RWPE1 (cell line): ENCODE data around the gene SMIM28.

Experiments
- CTCF ChIA-PET: fragments of 350-600 bp; sonication (Branson Sonifier 250); formaldehyde crosslinking; extraction: SDS; loops from one replicate; lab custom pipeline; 2021; lab: Yijun Ruan, JAX
- POLR2A ChIA-PET: fragments of 400-600 bp; formaldehyde crosslinking; extraction: SDS; loops from one replicate; lab custom pipeline; 2020; ENCODE audit warnings: antibody characterized with exemption; ENCODE audit not compliant: low non-redundant PET; lab: Yijun Ruan, JAX
- DNase-seq: peaks from one replicate; pipeline ENCODE4 v3.0.0; 2012; ENCODE audit warnings: low spot score
- H3K27ac ChIP-seq: fragments of 450-650 bp; 2 replicates; pipeline ENCODE4 v1.5.1; 2017
- CTCF ChIP-seq: fragments of 450-650 bp; conservative IDR thresholded peaks from 2 replicates; pipeline ENCODE4 v1.5.1; 2017; ENCODE audit warnings: low read depth, mild to moderate bottlenecking

The SMIM28 gene

DNA sequence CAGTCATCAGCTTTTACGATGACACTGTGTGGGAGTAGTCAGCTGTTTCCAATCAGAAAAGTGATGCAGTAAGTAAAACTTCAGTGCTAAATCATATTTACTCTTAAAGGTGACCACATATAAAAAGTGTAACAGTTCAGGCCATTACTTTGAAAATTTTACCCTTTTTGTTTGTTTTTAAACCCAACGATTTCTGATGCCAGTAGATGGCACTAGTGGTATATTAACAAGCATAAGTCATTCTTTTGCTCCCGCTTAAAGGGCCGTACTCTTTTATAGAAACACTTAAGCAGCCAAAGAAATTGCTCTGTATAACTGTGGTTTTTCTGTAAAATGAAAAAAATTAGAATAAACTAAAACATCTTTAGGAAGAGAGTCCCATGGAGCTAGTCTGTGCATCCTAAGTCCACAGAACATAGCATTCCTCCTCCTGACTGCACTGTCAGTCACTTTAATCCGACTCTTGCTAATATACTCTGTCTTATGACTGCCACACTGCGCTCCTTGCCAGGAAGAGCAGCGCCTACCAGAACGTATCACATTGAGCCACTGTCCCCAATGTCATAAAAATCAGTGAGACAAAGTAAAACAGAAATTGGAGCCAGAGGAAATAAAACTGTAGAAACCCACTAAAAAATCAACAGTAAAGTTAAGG is 51.4 kb downstream of the SMIM28 start:
- TF ChIP-seq CTCF = peak; percentile 74
- POLR2A ChIA-PET = no interaction called here
- DNase-seq = peak; percentile 38
- CTCF ChIA-PET = interaction anchor here (0.6 to 1.0 kb wide), 10 partner anchors 26 to 760 kb away, joined by 3 to 6 read pairs (median 3); no protein-coding TSS in a partner anchor
- H3K27ac ChIP-seq = no peak overlapping the region

DNA sequence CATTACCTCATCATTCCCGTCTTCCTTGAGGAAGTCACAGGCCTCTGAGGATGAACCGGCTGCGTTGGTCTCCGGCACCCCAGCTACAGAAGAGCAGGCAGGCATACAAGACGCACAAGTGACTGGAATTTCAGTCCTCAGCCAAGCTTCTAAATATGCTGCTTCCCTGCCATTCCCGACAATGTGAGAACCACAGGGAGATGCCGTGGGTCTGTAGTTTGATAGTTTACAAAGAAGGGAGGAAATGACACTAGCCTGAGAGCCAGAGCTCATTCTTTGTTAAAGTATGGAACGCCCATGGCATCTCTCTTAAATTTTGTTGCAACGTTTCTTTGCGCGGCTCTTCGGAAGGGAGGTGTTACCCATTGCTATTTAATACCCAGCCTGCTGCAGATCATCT is 52.1 kb downstream of the SMIM28 start:
- TF ChIP-seq CTCF = no peak
- no peak for DNase-seq
- ChIA-PET CTCF (interaction anchor here (0.6 to 1.0 kb wide), 6 partner anchors 25 to 630 kb away, joined by 3 to 5 read pairs (median 3); no protein-coding TSS in a partner anchor), POLR2A (no interaction called here)
- no peak overlapping the region for H3K27ac ChIP-seq

GRCh38 chr6:138430361-138431145 is 52.8 kb downstream of the SMIM28 start:
- TF ChIP-seq CTCF = no peak
- CTCF ChIA-PET = interaction anchor here (1.0 kb wide), 1 partner anchor 336 kb away, joined by 5 read pairs; no protein-coding TSS in a partner anchor
- POLR2A ChIA-PET = no interaction called here
- H3K27ac ChIP-seq = no peak overlapping the region
- no peak for DNase-seq

- H3K27ac ChIP-seq = no peak overlapping the region
- TF ChIP-seq CTCF = no peak
- CTCF ChIA-PET = no interaction called here
- POLR2A ChIA-PET = no interaction called here
- DNase-seq = no peak
These were observed 53.8 kb downstream of the SMIM28 start for GRCh38 chr6:138431256-138432062.

DNA sequence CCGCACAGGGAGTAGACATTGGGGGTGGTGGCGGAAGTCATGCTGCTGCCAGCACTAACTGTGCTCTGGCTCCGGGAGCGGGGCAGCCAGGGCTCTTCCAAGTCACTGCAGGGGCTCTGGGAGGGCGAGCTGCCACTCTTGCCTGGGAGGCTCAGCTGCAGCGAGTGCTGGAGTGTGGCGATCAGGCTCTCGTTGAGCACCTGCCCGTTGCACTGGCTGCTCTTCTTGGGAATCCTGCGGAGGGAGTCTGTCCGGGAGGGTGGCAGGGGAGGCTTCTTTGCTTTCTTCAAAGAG is 54.3 kb downstream of the SMIM28 start:
- TF ChIP-seq CTCF = no peak
- no peak overlapping the region for H3K27ac ChIP-seq
- POLR2A ChIA-PET = no interaction called here
- no peak for DNase-seq
- CTCF ChIA-PET = interaction anchor here (0.6 kb wide), 1 partner anchor 9 kb away, joined by 3 read pairs; no protein-coding TSS in a partner anchor
